Prostate gland (tissue), 2 donors: ENCODE measurements around the gene PAPPA2.

Experiments used
- POLR2AphosphoS5 ChIP-seq: sonication (generic); formaldehyde crosslinking; IDR thresholded peaks from one replicate; pipeline ENCODE4 v1.6.1; 2017; ENCODE audit warnings: antibody characterized with exemption
- TF ChIP-seq, protein P1 (sequence below), 4 experiments: fragments of 200-600 bp in 2 of 4; fragments of 450-650 bp in 2 of 4; sonication (generic) in 2 of 4; IDR thresholded peaks; 1 replicate in 3 of 4; 2 replicates in 1 of 4; pipeline ENCODE4 v1.5.1; 2016 to 2019; ENCODE audit warnings: antibody characterized with exemption in 4 of 4, mild to moderate bottlenecking in 2 of 4, moderate library complexity in 2 of 4

DNA sequence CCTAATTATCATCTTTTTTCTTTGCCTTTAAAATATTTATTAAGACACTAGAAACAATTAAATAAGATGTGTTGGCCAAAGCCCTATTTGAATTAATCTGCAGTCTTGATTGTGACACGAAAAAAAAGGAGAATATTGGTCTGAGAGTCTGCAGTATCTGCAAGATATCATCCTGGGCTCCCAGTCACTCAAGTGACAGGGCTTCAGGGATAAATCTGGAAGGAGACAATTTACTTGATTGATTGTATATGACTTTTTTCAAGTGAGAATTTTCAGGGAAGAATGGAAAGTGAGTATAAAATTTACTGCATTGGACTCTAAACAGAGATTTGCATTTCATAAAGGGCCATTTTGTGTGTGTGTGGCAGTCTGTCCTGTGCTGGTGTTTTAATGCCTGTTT lies 233.7 kb downstream of the PAPPA2 start:
- TF ChIP-seq, protein P1, sequence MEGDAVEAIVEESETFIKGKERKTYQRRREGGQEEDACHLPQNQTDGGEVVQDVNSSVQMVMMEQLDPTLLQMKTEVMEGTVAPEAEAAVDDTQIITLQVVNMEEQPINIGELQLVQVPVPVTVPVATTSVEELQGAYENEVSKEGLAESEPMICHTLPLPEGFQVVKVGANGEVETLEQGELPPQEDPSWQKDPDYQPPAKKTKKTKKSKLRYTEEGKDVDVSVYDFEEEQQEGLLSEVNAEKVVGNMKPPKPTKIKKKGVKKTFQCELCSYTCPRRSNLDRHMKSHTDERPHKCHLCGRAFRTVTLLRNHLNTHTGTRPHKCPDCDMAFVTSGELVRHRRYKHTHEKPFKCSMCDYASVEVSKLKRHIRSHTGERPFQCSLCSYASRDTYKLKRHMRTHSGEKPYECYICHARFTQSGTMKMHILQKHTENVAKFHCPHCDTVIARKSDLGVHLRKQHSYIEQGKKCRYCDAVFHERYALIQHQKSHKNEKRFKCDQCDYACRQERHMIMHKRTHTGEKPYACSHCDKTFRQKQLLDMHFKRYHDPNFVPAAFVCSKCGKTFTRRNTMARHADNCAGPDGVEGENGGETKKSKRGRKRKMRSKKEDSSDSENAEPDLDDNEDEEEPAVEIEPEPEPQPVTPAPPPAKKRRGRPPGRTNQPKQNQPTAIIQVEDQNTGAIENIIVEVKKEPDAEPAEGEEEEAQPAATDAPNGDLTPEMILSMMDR (IDR thresholded peaks at IDR 0.05), result no peak
- TF ChIP-seq POLR2AphosphoS5, result no peak
